Esophagus mucosa (tissue), 1 donor: Measurements from ENCODE around the gene NOS3. TPM values are rescaled to one million over a fixed set of nuclear protein-coding genes. Genes with fewer than 3 reads are reported as not detected.
A peak's percentile ranks its signal among the peaks of the same experiment; 100 is the strongest.

ENCODE experiments used
- ATAC-seq: fragments of 200-7000 bp; cut with Tn5 transposase; one replicate; pipeline ENCODE4 v1.9.1; 2020
- total RNA-seq: library from RNA; stranded (reverse); gene quantifications from one replicate; pipeline ENCODE4 v1.2.4, GENCODE V29; 2023
- donor health status: DM: yes; HTN: yes; CAD: no.

NOS3 gene
- total RNA-seq, 1 donor from 2014 or later, result 3.1 TPM

- ATAC-seq, result no peak
Measured at GRCh38 chr7:150980663-150981062, 10.2 kb upstream of the NOS3 start.

- no peak for ATAC-seq
Measured at GRCh38 chr7:150981644-150982043, 9.2 kb upstream of the NOS3 start.

- no peak for ATAC-seq
Measured at GRCh38 chr7:150982351-150982750, 8.5 kb upstream of the NOS3 start.

- no peak for ATAC-seq
Measured at GRCh38 chr7:150983893-150984368, 6.9 kb upstream of the NOS3 start.

- ATAC-seq, result peak; percentile 43
Measured at GRCh38 chr7:150986099-150986512, 4.7 kb upstream of the NOS3 start.

- ATAC-seq, result no peak
Measured at GRCh38 chr7:150986556-150986955, 4.3 kb upstream of the NOS3 start.

- peak; percentile 47 for ATAC-seq
Measured at GRCh38 chr7:150988230-150989226, 2.3 kb upstream of the NOS3 start.

- no peak for ATAC-seq
Measured at GRCh38 chr7:150989456-150989855, 1.4 kb upstream of the NOS3 start.

GRCh38 chr7:150992051-150992640 lies 1.3 kb downstream of the NOS3 start:
- ATAC-seq, result no peak

- peak; percentile 44 for ATAC-seq
Measured at GRCh38 chr7:150992833-150993302, 2.1 kb downstream of the NOS3 start.

- ATAC-seq, result peak; percentile 50
Measured at GRCh38 chr7:150993511-150993910, 2.7 kb downstream of the NOS3 start.

GRCh38 chr7:150994141-150994837 lies 3.5 kb downstream of the NOS3 start:
- peak; percentile 32 for ATAC-seq

- no peak for ATAC-seq
Measured at GRCh38 chr7:150994838-150995510, 4.2 kb downstream of the NOS3 start.

- no peak for ATAC-seq
Measured at GRCh38 chr7:150996376-150997074, 5.7 kb downstream of the NOS3 start.

- ATAC-seq, result no peak
Measured at GRCh38 chr7:150997075-150997511, 6.3 kb downstream of the NOS3 start.

GRCh38 chr7:150997817-150998216 lies 7.0 kb downstream of the NOS3 start:
- no peak for ATAC-seq

GRCh38 chr7:150998341-150998740 lies 7.5 kb downstream of the NOS3 start:
- ATAC-seq, result no peak

GRCh38 chr7:150999001-150999400 lies 8.2 kb downstream of the NOS3 start:
- ATAC-seq, result no peak

GRCh38 chr7:150999497-151000230 lies 8.8 kb downstream of the NOS3 start:
- no peak for ATAC-seq

- no peak for ATAC-seq
Measured at GRCh38 chr7:151000897-151001495, 10.2 kb downstream of the NOS3 start.
